IPS-15b (cell line): ENCODE data around the gene TMEM100.

Experiments
- H3K27me3 ChIP-seq: one replicate; pipeline ENCODE4 v1.6.1; 2013; ENCODE audit warnings: low read length; ENCODE audit not compliant: control insufficient read depth, insufficient read depth
- H3K36me3 ChIP-seq: one replicate; pipeline ENCODE4 v1.6.1; 2013; ENCODE audit warnings: low read length; ENCODE audit not compliant: control insufficient read depth, insufficient read depth
- H3K4me1 ChIP-seq: one replicate; pipeline ENCODE4 v1.6.1; 2013; ENCODE audit warnings: mild to moderate bottlenecking, low read length; ENCODE audit not compliant: control insufficient read depth, insufficient read depth
- H3K4me3 ChIP-seq: one replicate; pipeline ENCODE4 v1.5.1; 2013; ENCODE audit warnings: low read depth, low read length
- H3K9ac ChIP-seq: one replicate; pipeline ENCODE4 v1.6.1; 2013; ENCODE audit warnings: low read depth, mild to moderate bottlenecking, low read length
- H3K9me3 ChIP-seq: one replicate; pipeline ENCODE4 v1.6.1; 2013; ENCODE audit warnings: mild to moderate bottlenecking, low read length; ENCODE audit not compliant: control insufficient read depth, insufficient read depth

TMEM100 gene

GRCh38 chr17:55757659-55758058, 35.0 kb upstream of the TMEM100 start:
- no peaks in the 10 kb centered on the region for H3K27me3 ChIP-seq
- H3K9ac ChIP-seq = no peak overlapping the region
- H3K4me1 ChIP-seq = no peaks in the 10 kb centered on the region
- no peak overlapping the region for H3K4me3 ChIP-seq
- H3K36me3 ChIP-seq = no peaks in the 10 kb centered on the region
- no peaks in the 10 kb centered on the region for H3K9me3 ChIP-seq

GRCh38 chr17:55756689-55757088, 34.0 kb upstream of the TMEM100 start:
- H3K4me3 ChIP-seq = no peak overlapping the region

DNA sequence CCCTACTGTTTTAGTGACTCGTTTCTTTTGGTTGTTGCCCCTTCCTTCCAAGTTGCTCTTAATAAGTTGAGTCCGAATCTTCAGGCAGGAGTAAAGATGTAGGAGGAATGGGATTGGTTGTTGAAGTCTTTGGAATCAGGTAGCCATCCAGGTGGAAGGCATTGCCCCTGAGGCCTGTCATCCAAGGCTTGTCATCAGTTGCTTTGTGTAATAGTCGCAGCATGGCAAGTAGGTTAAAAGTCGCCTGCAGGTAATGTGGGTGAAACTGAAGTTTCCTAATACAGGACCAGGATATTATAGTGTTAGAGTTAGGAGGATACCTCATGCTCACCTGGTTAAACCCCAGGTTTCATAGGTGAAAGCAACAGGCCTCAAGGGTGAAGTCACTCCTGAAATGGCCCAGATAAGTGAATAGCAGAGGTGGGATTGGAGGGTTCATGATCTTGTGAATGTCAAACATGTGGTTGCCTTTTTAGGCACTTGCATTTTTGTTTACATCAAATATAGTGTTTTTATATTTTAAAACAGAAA, 29.1 kb upstream of the TMEM100 start:
- H3K4me1 ChIP-seq = peaks cover 6% of the 10 kb centered on the region
- H3K36me3 ChIP-seq = no peaks in the 10 kb centered on the region
- H3K9me3 ChIP-seq = no peaks in the 10 kb centered on the region
- no peaks in the 10 kb centered on the region for H3K27me3 ChIP-seq
- H3K4me3 ChIP-seq = peak overlapping the region; percentile 86
- H3K9ac ChIP-seq = peak overlapping the region; percentile 41

More at GRCh38 chr17:55756689-55757088, 34.0 kb upstream of the TMEM100 start:
- Histone ChIP-seq H3K4me1 (peaks cover 5% of the 10 kb centered on the region), H3K9ac (no peak overlapping the region), H3K27me3 (no peaks in the 10 kb centered on the region), H3K9me3 (no peaks in the 10 kb centered on the region), H3K36me3 (no peaks in the 10 kb centered on the region)

DNA sequence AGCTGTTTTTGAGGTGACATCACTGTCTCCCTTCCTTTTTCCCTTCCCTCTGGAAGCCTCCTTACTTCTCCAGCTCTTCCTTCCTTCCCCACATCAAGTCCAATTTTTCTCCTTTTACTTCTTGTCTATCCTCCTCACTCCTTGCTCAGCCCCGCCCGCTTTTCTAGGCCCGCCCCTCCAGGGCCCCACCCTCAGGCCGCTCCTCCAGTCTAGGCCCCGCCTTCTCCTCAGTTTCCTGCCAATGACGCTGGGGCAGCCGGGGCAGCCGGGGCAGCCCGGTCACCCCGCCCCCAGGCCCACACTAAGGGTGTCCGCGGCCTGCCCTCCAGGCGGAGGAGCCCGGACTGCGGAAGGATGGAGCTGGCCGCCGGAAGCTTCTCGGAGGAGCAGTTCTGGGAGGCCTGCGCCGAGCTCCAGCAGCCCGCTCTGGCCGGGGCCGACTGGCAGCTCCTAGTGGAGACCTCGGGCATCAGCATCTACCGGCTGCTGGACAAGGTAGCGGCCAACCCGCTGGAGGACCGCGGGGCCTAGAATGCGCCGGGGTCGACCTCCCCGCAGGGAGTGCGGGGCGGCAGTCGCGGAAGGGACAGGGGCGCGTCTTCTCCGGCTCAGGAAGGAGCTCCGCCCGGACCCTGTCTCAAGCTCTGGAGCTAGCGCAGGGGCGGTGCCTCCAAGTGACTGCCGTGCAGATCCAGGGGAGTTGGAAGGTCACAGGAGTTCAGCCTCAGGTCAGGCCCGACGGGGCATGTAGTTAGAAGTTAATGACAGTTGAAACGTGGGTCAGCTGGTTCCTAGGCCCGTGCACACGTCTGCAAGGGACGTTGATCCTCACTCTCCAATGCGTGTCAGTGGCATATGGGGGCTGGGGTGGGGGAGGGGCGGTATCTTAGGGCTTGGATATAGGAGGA, 28.3 kb upstream of the TMEM100 start, which contains the start of gene PCTP:
Gene PCTP (plus strand): TSS at position 302 of the 908 bp plus-strand sequence. CDS start 53 bp downstream, at position 355.
- peak within 1 kb of the TSS; percentile 41 for H3K9ac ChIP-seq
- no peaks in the 10 kb centered on the region for H3K27me3 ChIP-seq
- H3K9me3 ChIP-seq = no peaks in the 10 kb centered on the region
- peaks cover 6% of the 10 kb centered on the region for H3K4me1 ChIP-seq
- H3K36me3 ChIP-seq = no peaks in the 10 kb centered on the region
- H3K4me3 ChIP-seq = peak within 1 kb of the TSS; percentile 86

GRCh38 chr17:55749985-55750384, 27.3 kb upstream of the TMEM100 start:
- Histone ChIP-seq H3K4me3 (no peak overlapping the region), H3K4me1 (peaks cover 6% of the 10 kb centered on the region), H3K36me3 (no peaks in the 10 kb centered on the region), H3K9me3 (no peaks in the 10 kb centered on the region), H3K27me3 (no peaks in the 10 kb centered on the region), H3K9ac (no peak overlapping the region)

DNA sequence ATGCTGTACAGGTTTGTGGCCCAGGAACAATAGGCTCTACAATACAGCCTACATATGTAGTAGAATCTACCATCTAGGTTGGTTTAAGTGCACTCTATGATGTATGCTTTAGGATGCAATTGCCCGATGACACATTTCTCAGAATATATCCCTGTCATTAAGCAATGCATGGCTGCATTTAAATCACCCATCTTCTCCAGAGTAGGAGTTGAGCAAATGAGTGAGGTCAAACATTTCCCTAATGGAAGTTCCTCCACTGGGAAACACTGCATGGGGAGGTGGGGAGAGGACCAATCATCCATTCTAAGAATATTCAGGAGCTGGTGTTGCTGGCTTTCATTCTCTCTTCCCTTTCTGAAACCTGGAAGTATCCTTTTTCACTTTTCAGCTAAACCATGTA, 26.2 kb upstream of the TMEM100 start:
- no peak overlapping the region for H3K9ac ChIP-seq
- H3K36me3 ChIP-seq = no peaks in the 10 kb centered on the region
- no peaks in the 10 kb centered on the region for H3K9me3 ChIP-seq
- H3K4me3 ChIP-seq = no peak overlapping the region
- peaks cover 6% of the 10 kb centered on the region for H3K4me1 ChIP-seq
- no peaks in the 10 kb centered on the region for H3K27me3 ChIP-seq

GRCh38 chr17:55747209-55747608, 24.5 kb upstream of the TMEM100 start:
- no peak overlapping the region for H3K4me3 ChIP-seq
- no peaks in the 10 kb centered on the region for H3K9me3 ChIP-seq
- H3K27me3 ChIP-seq = no peaks in the 10 kb centered on the region
- no peaks in the 10 kb centered on the region for H3K36me3 ChIP-seq
- no peak overlapping the region for H3K9ac ChIP-seq
- H3K4me1 ChIP-seq = peaks cover 6% of the 10 kb centered on the region

GRCh38 chr17:55746466-55746865, 23.8 kb upstream of the TMEM100 start:
- no peaks in the 10 kb centered on the region for H3K36me3 ChIP-seq
- no peak overlapping the region for H3K4me3 ChIP-seq
- H3K27me3 ChIP-seq = no peaks in the 10 kb centered on the region
- H3K4me1 ChIP-seq = no peaks in the 10 kb centered on the region
- no peak overlapping the region for H3K9ac ChIP-seq
- H3K9me3 ChIP-seq = no peaks in the 10 kb centered on the region

DNA sequence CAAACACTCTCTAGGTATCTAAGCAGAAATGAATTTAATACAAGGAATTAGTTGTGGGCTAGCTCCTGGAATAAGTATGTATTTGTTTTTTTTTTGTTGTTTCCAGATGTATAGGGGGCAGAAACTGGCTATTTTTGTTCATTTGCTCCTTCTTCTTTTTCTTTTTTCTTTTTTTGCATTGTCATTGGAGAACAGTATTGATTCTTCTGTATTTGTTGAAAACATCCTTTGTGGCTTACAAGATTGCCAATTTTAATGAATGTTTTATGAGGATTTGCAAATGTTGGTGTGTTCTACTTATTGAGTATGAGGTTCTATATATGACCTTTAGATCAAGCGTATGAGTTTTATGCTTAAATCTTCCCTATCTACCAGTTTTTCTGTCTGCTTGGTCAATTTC, 22.6 kb upstream of the TMEM100 start:
- Histone ChIP-seq H3K4me1 (no peaks in the 10 kb centered on the region), H3K27me3 (no peaks in the 10 kb centered on the region), H3K36me3 (no peaks in the 10 kb centered on the region), H3K9me3 (no peaks in the 10 kb centered on the region), H3K9ac (no peak overlapping the region), H3K4me3 (no peak overlapping the region)

GRCh38 chr17:55743103-55743679, 20.5 kb upstream of the TMEM100 start:
- Histone ChIP-seq H3K27me3 (no peaks in the 10 kb centered on the region), H3K9me3 (no peaks in the 10 kb centered on the region), H3K36me3 (no peaks in the 10 kb centered on the region), H3K4me1 (no peaks in the 10 kb centered on the region), H3K9ac (no peak overlapping the region), H3K4me3 (no peak overlapping the region)

DNA sequence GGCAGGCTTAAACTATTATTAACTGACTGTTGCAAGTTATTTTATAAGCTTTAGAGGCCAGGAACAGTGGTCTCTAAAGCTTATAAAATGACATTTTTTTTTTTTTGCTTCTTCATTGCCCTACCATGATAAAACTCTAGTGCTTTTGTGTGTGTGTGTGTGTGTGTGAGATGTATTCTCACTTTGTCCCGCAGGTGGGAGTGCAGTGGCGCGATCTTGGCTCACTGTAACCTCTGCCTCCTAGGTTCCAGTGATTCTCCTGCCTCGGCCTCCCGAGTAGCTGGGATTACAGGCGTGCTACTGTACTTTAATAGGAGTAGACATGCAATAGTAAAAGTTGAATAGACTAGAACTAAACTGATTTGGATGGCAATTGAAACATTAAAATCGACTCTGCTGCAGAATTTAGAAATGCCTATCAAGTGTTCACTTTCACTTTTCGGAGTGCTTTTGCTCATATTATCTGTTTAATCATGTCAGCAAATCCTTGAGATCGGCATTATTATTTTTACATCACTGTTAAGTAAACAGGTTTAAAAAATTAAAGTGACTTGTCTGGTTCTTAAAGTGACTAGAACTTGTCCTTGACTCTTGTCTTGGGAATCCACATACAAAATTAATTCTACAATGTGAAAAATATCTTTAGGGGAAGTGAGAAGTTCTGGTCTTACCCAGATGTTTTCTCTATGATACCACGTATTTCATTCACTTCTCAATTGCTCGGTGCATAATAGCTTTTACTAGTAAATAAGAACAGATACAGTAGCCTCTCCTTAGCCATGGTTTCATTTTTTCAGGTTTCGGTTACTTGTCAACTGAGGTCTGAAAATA, 19.8 kb upstream of the TMEM100 start:
- Histone ChIP-seq H3K27me3 (no peaks in the 10 kb centered on the region), H3K9ac (no peak overlapping the region), H3K9me3 (no peaks in the 10 kb centered on the region), H3K36me3 (no peaks in the 10 kb centered on the region), H3K4me3 (no peak overlapping the region), H3K4me1 (no peaks in the 10 kb centered on the region)
